Immature natural killer cell (primary cell): Measurements from ENCODE around the gene LITAF. TPM values are rescaled to one million over a fixed set of nuclear protein-coding genes. Genes with fewer than 3 reads are reported as not detected.

Experiments
- DNase-seq, 3 donors: peaks; one replicate each; pipeline ENCODE4 v3.0.0; 2022; ENCODE audit warnings: mixed read lengths in 1 of 3
- H3K27ac Mint-ChIP-seq, 6 donors: one replicate each; pipeline ENCODE4 v1.8.0; 2020; ENCODE audit warnings: mixed read lengths in 6 of 6, mild to moderate bottlenecking in 5 of 6, inconsistent platforms in 4 of 6, moderate library complexity in 3 of 6
- H3K27me3 Mint-ChIP-seq, 3 donors: one replicate each; pipeline ENCODE4 v1.8.0; 2020 to 2021; ENCODE audit warnings: low read depth in 3 of 3, mild to moderate bottlenecking in 3 of 3, mixed read lengths in 3 of 3, moderate library complexity in 3 of 3, inconsistent platforms in 1 of 3
- H3K36me3 Mint-ChIP-seq, 3 donors: one replicate each; pipeline ENCODE4 v1.8.0; 2020; ENCODE audit warnings: mixed read lengths in 3 of 3, inconsistent platforms in 2 of 3, mild to moderate bottlenecking in 2 of 3
- H3K4me1 Mint-ChIP-seq, 2 donors: one replicate each; pipeline ENCODE4 v1.8.0; 2020; ENCODE audit warnings: inconsistent platforms in 2 of 2, mild to moderate bottlenecking in 2 of 2, mixed read lengths in 2 of 2, moderate library complexity in 1 of 2
- H3K4me3 Mint-ChIP-seq, 5 donors: one replicate each; pipeline ENCODE4 v1.8.0; 2020; ENCODE audit warnings: mild to moderate bottlenecking in 5 of 5, mixed read lengths in 5 of 5, inconsistent platforms in 3 of 5, moderate library complexity in 3 of 5
- H3K9me3 Mint-ChIP-seq, 6 donors: one replicate each; pipeline ENCODE4 v1.8.0; 2020; ENCODE audit warnings: mild to moderate bottlenecking in 6 of 6, mixed read lengths in 6 of 6, inconsistent platforms in 4 of 6, moderate library complexity in 3 of 6
- polyA plus RNA-seq, 3 donors: library from polyadenylated mRNA; unstranded; fragments of 300-500 nt; fragmentation: Illumina TruSeq; gene quantifications; one replicate each; pipeline ENCODE4 v1.2.3, GENCODE V29; 2021

Gene LITAF
- polyA plus RNA-seq, 3 donors from 2014 or later = 1,031 to 1,827 (median 1,086) TPM

- H3K36me3 Mint-ChIP-seq = peaks cover 5 to 17% (median 9%) of the 10 kb centered on the region in 3 donors
- H3K4me3 Mint-ChIP-seq = peak overlapping the region in 1 of 5 donors; percentile 24
- peaks cover 61 to 78% of the 10 kb centered on the region in 2 donors for H3K4me1 Mint-ChIP-seq
- H3K27me3 Mint-ChIP-seq = peaks cover 21 to 58% (median 47%) of the 10 kb centered on the region in 3 donors
- DNase-seq = no peak
- peak overlapping the region; percentile 31 to 73 (median 38) for H3K27ac Mint-ChIP-seq
- H3K9me3 Mint-ChIP-seq = no peaks in the 10 kb centered on the region
Observed at GRCh38 chr16:11542069-11542744, 44.5 kb downstream of the LITAF start.

GRCh38 chr16:11539641-11540050 lies 47.1 kb downstream of the LITAF start:
- H3K9me3 Mint-ChIP-seq = no peaks in the 10 kb centered on the region
- peak overlapping the region in 3 of 6 donors; percentile 55 to 75 (median 70) for H3K27ac Mint-ChIP-seq
- peaks cover 65 to 83% of the 10 kb centered on the region in 2 donors for H3K4me1 Mint-ChIP-seq
- peak overlapping the region in 1 of 5 donors; percentile 10 for H3K4me3 Mint-ChIP-seq
- H3K27me3 Mint-ChIP-seq = peaks cover 18 to 62% (median 60%) of the 10 kb centered on the region in 3 donors
- H3K36me3 Mint-ChIP-seq = peaks cover 0 to 4% (median 0%) of the 10 kb centered on the region in 3 donors
- DNase-seq = no peak

- peaks cover 0 to 4% (median 0%) of the 10 kb centered on the region in 3 donors for H3K36me3 Mint-ChIP-seq
- H3K4me3 Mint-ChIP-seq = peak overlapping the region in 2 of 5 donors; percentile 4 to 5
- H3K9me3 Mint-ChIP-seq = no peaks in the 10 kb centered on the region
- peaks cover 24 to 65% (median 61%) of the 10 kb centered on the region in 3 donors for H3K27me3 Mint-ChIP-seq
- H3K4me1 Mint-ChIP-seq = peaks cover 67 to 81% of the 10 kb centered on the region in 2 donors
- DNase-seq = no peak
- H3K27ac Mint-ChIP-seq = peak overlapping the region in 1 of 6 donors; percentile 25
Observed at GRCh38 chr16:11538880-11539279, 47.8 kb downstream of the LITAF start.

GRCh38 chr16:11536104-11536866 lies 50.4 kb downstream of the LITAF start:
- peaks cover 0 to 2% (median 0%) of the 10 kb centered on the region in 6 donors for H3K9me3 Mint-ChIP-seq
- H3K27ac Mint-ChIP-seq = peak overlapping the region; percentile 3 to 88 (median 72)
- peaks cover 53 to 74% of the 10 kb centered on the region in 2 donors for H3K4me1 Mint-ChIP-seq
- H3K36me3 Mint-ChIP-seq = peaks cover 0 to 4% (median 3%) of the 10 kb centered on the region in 3 donors
- peak; percentile 75 to 80 (median 78) for DNase-seq
- peak overlapping the region; percentile 59 to 72 (median 63) for H3K4me3 Mint-ChIP-seq
- H3K27me3 Mint-ChIP-seq = peaks cover 27 to 67% (median 51%) of the 10 kb centered on the region in 3 donors

- Mint-ChIP-seq H3K36me3 (peaks cover 0 to 3% (median 0%) of the 10 kb centered on the region in 3 donors), H3K4me3 (peak overlapping the region in 4 of 5 donors; percentile 42 to 72 (median 63)), H3K9me3 (peaks cover 0 to 2% (median 0%) of the 10 kb centered on the region in 6 donors), H3K27me3 (peaks cover 27 to 64% (median 44%) of the 10 kb centered on the region in 3 donors), H3K27ac (peak overlapping the region in 4 of 6 donors; percentile 59 to 88 (median 72)), H3K4me1 (peaks cover 48 to 66% of the 10 kb centered on the region in 2 donors)
- DNase-seq = no peak
Observed at GRCh38 chr16:11535494-11535893, 51.2 kb downstream of the LITAF start.

- Mint-ChIP-seq H3K27ac (peak overlapping the region in 1 of 6 donors; percentile 77), H3K4me3 (peak overlapping the region in 1 of 5 donors; percentile 5), H3K36me3 (peaks cover 0 to 3% (median 0%) of the 10 kb centered on the region in 3 donors), H3K4me1 (peaks cover 40 to 54% of the 10 kb centered on the region in 2 donors), H3K27me3 (peaks cover 27 to 64% (median 42%) of the 10 kb centered on the region in 3 donors), H3K9me3 (peaks cover 0 to 2% (median 0%) of the 10 kb centered on the region in 6 donors)
- no peak for DNase-seq
Observed at GRCh38 chr16:11534262-11534661, 52.5 kb downstream of the LITAF start.

GRCh38 chr16:11533588-11533987 lies 53.1 kb downstream of the LITAF start:
- Mint-ChIP-seq H3K9me3 (peaks cover 0 to 2% (median 0%) of the 10 kb centered on the region in 6 donors), H3K27me3 (peaks cover 27 to 57% (median 35%) of the 10 kb centered on the region in 3 donors), H3K4me1 (peaks cover 35 to 47% of the 10 kb centered on the region in 2 donors), H3K27ac (no peak overlapping the region), H3K36me3 (peaks cover 0 to 3% (median 0%) of the 10 kb centered on the region in 3 donors), H3K4me3 (no peak overlapping the region)
- no peak for DNase-seq

GRCh38 chr16:11530171-11530940 lies 56.4 kb downstream of the LITAF start:
- no peak for DNase-seq
- Mint-ChIP-seq H3K36me3 (peaks cover 0 to 9% (median 0%) of the 10 kb centered on the region in 3 donors), H3K27me3 (peaks cover 14 to 30% (median 20%) of the 10 kb centered on the region in 3 donors), H3K4me1 (peaks cover 18 to 22% of the 10 kb centered on the region in 2 donors), H3K4me3 (no peak overlapping the region), H3K9me3 (peaks cover 0 to 2% (median 0%) of the 10 kb centered on the region in 6 donors), H3K27ac (peak overlapping the region in 1 of 6 donors; percentile 8)

GRCh38 chr16:11529285-11529684 lies 57.4 kb downstream of the LITAF start:
- Mint-ChIP-seq H3K27me3 (peaks cover 9 to 19% (median 16%) of the 10 kb centered on the region in 3 donors), H3K4me1 (peaks cover 7 to 11% of the 10 kb centered on the region in 2 donors), H3K27ac (no peak overlapping the region), H3K36me3 (peaks cover 0 to 9% (median 4%) of the 10 kb centered on the region in 3 donors), H3K9me3 (peaks cover 0 to 2% (median 0%) of the 10 kb centered on the region in 6 donors), H3K4me3 (no peak overlapping the region)
- no peak for DNase-seq

- Mint-ChIP-seq H3K9me3 (peaks cover 0 to 2% (median 0%) of the 10 kb centered on the region in 6 donors), H3K27me3 (peaks cover 7 to 11% (median 8%) of the 10 kb centered on the region in 3 donors), H3K36me3 (peaks cover 0 to 9% (median 4%) of the 10 kb centered on the region in 3 donors), H3K4me3 (no peak overlapping the region), H3K4me1 (peaks cover 6 to 11% of the 10 kb centered on the region in 2 donors), H3K27ac (no peak overlapping the region)
- DNase-seq = no peak
Observed at GRCh38 chr16:11528053-11528452, 58.7 kb downstream of the LITAF start.

GRCh38 chr16:11526655-11527350 lies 59.9 kb downstream of the LITAF start:
- Mint-ChIP-seq H3K27ac (peak overlapping the region in 1 of 6 donors; percentile 69), H3K4me1 (no peaks in the 10 kb centered on the region), H3K9me3 (no peaks in the 10 kb centered on the region), H3K36me3 (peaks cover 0 to 10% (median 8%) of the 10 kb centered on the region in 3 donors), H3K27me3 (peaks cover 0 to 7% (median 4%) of the 10 kb centered on the region in 3 donors), H3K4me3 (no peak overlapping the region)
- no peak for DNase-seq

- H3K27ac Mint-ChIP-seq = no peak overlapping the region
- DNase-seq = no peak
- H3K9me3 Mint-ChIP-seq = no peaks in the 10 kb centered on the region
- H3K27me3 Mint-ChIP-seq = peaks cover 0 to 3% (median 0%) of the 10 kb centered on the region in 3 donors
- peaks cover 4 to 15% (median 14%) of the 10 kb centered on the region in 3 donors for H3K36me3 Mint-ChIP-seq
- no peaks in the 10 kb centered on the region for H3K4me1 Mint-ChIP-seq
- no peak overlapping the region for H3K4me3 Mint-ChIP-seq
Observed at GRCh38 chr16:11524098-11524760, 62.5 kb downstream of the LITAF start.
